MM.1S (cell line): ENCODE data around the gene IGF2BP3.

Experiments
- DNase-seq: peaks from one replicate; pipeline ENCODE4 v3.0.0-alpha.2; 2015
- H2AFZ ChIP-seq: fragments of 300-600 bp; sonication (generic); 2 replicates; pipeline ENCODE4 v1.6.0; 2016; ENCODE audit warnings: antibody characterized with exemption, low read length
- H3F3A ChIP-seq: fragments of 300-600 bp; sonication (generic); 2 replicates; pipeline ENCODE4 v1.6.1; 2016; ENCODE audit warnings: mild to moderate bottlenecking, antibody characterized with exemption, low read length, moderate library complexity, mixed read lengths; ENCODE audit not compliant: insufficient read depth
- H3K27ac ChIP-seq: fragments of 300-600 bp; sonication (generic); 2 replicates; pipeline ENCODE4 v1.5.1; 2016; ENCODE audit warnings: mild to moderate bottlenecking, low read length
- H3K27me3 ChIP-seq: fragments of 300-600 bp; sonication (generic); replicated peaks from 2 replicates; pipeline ENCODE4 v1.6.0; 2016; ENCODE audit warnings: low read length; ENCODE audit not compliant: insufficient read depth
- H3K36me3 ChIP-seq: fragments of 300-600 bp; sonication (generic); replicated peaks from 2 replicates; pipeline ENCODE4 v1.6.1; 2016; ENCODE audit warnings: mild to moderate bottlenecking, low read length, mixed read lengths; ENCODE audit not compliant: insufficient read depth
- H3K4me1 ChIP-seq: fragments of 300-600 bp; sonication (generic); 2 replicates; pipeline ENCODE4 v1.6.1; 2016; ENCODE audit warnings: low read length, mixed read lengths
- H3K4me2 ChIP-seq: fragments of 300-600 bp; sonication (generic); 2 replicates; pipeline ENCODE4 v1.6.0; 2016; ENCODE audit warnings: low read depth, low read length
- H3K4me3 ChIP-seq: fragments of 300-600 bp; sonication (generic); 2 replicates; pipeline ENCODE4 v1.5.1; 2016; ENCODE audit warnings: low read length, mixed read lengths
- H3K79me2 ChIP-seq: fragments of 300-600 bp; sonication (generic); 2 replicates; pipeline ENCODE4 v1.6.1; 2016; ENCODE audit warnings: mixed run types, low read length, mixed read lengths
- H3K9ac ChIP-seq: fragments of 300-600 bp; sonication (generic); 2 replicates; pipeline ENCODE4 v1.6.1; 2016; ENCODE audit warnings: low read length, mixed read lengths
- H3K9me2 ChIP-seq: fragments of 300-600 bp; sonication (generic); replicated peaks from 2 replicates; pipeline ENCODE4 v1.6.1; 2016; ENCODE audit warnings: mild to moderate bottlenecking, low read length, mixed read lengths; ENCODE audit not compliant: insufficient read depth
- H3K9me3 ChIP-seq: fragments of 300-600 bp; sonication (generic); replicated peaks from 2 replicates; pipeline ENCODE4 v1.6.1; 2016; ENCODE audit warnings: mild to moderate bottlenecking, low read length, mixed read lengths; ENCODE audit not compliant: insufficient read depth
- H4K20me1 ChIP-seq: fragments of 300-600 bp; sonication (generic); 2 replicates; pipeline ENCODE4 v1.6.1; 2016; ENCODE audit warnings: mild to moderate bottlenecking, low read length, moderate library complexity, mixed read lengths; ENCODE audit not compliant: insufficient read depth
- EZH2 ChIP-seq: fragments of 300-600 bp; sonication (generic); optimal IDR thresholded peaks from 2 replicates; pipeline ENCODE3; 2017; ENCODE audit warnings: low read depth, mild to moderate bottlenecking, antibody characterized with exemption, low read length, mixed read lengths
- EZH2phosphoT487 ChIP-seq: fragments of 300-600 bp; sonication (generic); IDR thresholded peaks from 2 replicates; pipeline ENCODE4 v1.6.1; 2018; ENCODE audit warnings: antibody characterized with exemption, low read length
- TF ChIP-seq, protein P1 (sequence below): fragments of 300-600 bp; sonication (generic); IDR thresholded peaks from 2 replicates; pipeline ENCODE4 v1.5.1; 2016; ENCODE audit warnings: antibody characterized with exemption, low read length, mixed read lengths

Gene IGF2BP3

DNA sequence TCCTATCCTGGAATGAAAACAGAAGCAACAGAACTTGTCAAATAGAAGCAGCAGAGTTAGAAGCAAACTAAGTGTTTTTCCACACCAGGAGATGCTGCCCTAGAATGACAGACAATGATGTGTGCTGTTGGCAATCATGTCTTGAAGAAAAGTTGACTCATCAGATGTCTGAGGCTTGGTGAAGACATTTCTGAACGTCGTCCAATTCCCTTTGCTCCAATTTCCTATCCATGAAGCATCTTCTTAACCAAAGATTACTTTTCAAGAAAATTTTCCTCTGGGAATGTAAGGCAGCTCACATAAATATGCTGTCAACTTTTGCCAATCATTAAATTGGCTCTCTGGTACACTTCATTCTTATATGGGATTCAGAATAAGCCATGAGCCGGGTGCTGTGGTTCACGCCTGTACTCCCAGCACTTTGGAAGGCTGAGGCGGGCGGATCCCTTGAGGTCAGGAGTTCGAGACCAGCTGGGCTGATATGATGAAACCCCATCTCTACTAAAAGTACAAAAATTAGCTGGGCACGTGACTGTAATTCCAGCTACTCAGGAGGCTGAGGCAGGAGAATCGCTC, 136.5 kb downstream of the IGF2BP3 start:
- no peaks in the 10 kb centered on the region for H3K79me2 ChIP-seq
- H3K4me2 ChIP-seq, result no peak overlapping the region
- no peaks in the 10 kb centered on the region for H3K36me3 ChIP-seq
- no peaks in the 10 kb centered on the region for H4K20me1 ChIP-seq
- H3K9me2 ChIP-seq, result no peaks in the 10 kb centered on the region
- no peak overlapping the region for H2AFZ ChIP-seq
- H3K4me1 ChIP-seq, result no peaks in the 10 kb centered on the region
- TF ChIP-seq, protein P1, sequence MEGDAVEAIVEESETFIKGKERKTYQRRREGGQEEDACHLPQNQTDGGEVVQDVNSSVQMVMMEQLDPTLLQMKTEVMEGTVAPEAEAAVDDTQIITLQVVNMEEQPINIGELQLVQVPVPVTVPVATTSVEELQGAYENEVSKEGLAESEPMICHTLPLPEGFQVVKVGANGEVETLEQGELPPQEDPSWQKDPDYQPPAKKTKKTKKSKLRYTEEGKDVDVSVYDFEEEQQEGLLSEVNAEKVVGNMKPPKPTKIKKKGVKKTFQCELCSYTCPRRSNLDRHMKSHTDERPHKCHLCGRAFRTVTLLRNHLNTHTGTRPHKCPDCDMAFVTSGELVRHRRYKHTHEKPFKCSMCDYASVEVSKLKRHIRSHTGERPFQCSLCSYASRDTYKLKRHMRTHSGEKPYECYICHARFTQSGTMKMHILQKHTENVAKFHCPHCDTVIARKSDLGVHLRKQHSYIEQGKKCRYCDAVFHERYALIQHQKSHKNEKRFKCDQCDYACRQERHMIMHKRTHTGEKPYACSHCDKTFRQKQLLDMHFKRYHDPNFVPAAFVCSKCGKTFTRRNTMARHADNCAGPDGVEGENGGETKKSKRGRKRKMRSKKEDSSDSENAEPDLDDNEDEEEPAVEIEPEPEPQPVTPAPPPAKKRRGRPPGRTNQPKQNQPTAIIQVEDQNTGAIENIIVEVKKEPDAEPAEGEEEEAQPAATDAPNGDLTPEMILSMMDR, result no peak
- TF ChIP-seq EZH2phosphoT487, result no peak
- TF ChIP-seq EZH2, result no peak
- H3K9me3 ChIP-seq, result no peaks in the 10 kb centered on the region
- no peak overlapping the region for H3K4me3 ChIP-seq
- no peak overlapping the region for H3K9ac ChIP-seq
- H3K27ac ChIP-seq, result no peak overlapping the region
- no peaks in the 10 kb centered on the region for H3F3A ChIP-seq
- no peaks in the 10 kb centered on the region for H3K27me3 ChIP-seq
- no peak for DNase-seq

DNA sequence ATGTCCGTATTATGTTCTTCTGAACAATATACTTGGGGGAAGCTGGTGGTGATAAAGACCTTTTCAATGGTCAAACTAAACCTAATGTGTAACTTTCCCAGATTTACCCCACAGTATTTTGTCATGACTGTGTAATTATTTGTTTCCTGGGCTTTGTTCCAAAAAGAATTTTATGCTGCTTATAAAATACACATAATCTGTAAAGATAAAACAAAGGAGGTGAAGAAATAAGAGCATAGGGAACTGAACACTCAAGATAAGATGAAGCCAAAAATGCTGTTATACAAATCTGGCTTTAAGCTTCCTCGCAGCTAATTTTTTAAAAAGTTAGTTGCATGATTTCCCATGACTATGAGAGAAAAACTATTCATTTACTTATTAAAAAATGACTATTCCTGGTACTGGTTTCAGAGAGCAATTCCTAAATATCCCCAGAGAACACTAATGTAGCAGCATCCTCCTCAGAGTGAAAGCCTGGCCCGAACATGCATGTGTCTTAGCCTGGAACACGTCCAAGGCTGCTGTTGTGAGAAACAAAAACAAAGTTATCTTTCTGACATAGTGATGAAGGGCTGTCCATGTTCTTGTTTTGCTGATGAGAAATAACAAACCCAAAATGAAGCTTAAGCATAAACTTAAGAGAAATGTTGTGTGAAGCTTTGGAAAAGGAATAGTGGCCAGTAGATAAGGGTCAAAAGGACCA, 137.2 kb downstream of the IGF2BP3 start:
- no peaks in the 10 kb centered on the region for H3K9me3 ChIP-seq
- TF ChIP-seq EZH2phosphoT487, result no peak
- TF ChIP-seq, protein P1, result no peak
- no peak for TF ChIP-seq EZH2
- no peak for DNase-seq
- H3K36me3 ChIP-seq, result no peaks in the 10 kb centered on the region
- no peaks in the 10 kb centered on the region for H3K4me1 ChIP-seq
- no peak overlapping the region for H3K4me3 ChIP-seq
- H3K9me2 ChIP-seq, result no peaks in the 10 kb centered on the region
- no peak overlapping the region for H3K9ac ChIP-seq
- no peak overlapping the region for H3K27ac ChIP-seq
- no peak overlapping the region for H2AFZ ChIP-seq
- H4K20me1 ChIP-seq, result no peaks in the 10 kb centered on the region
- no peaks in the 10 kb centered on the region for H3F3A ChIP-seq
- no peaks in the 10 kb centered on the region for H3K27me3 ChIP-seq
- H3K4me2 ChIP-seq, result no peak overlapping the region
- H3K79me2 ChIP-seq, result no peaks in the 10 kb centered on the region

DNA sequence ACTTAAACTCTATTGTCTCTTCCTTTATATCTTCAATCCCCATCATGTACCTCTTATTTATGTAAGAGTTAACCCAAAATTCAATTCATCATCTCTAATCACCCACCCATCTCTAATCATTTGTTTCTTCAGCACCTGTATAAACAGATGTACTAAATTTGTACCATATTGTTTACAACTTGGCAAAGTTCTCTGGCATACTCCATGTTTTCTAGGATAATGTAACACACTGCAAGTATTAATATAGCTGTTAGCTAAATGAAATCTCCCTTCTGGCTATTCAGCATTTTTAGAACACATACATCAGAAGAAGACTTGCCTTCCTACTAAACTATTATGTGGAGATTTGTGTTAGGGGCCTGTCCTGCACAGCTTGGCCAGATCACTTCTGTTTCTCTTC, 138.1 kb downstream of the IGF2BP3 start:
- no peak overlapping the region for H3K27ac ChIP-seq
- no peak overlapping the region for H3K4me3 ChIP-seq
- H3K4me2 ChIP-seq, result no peak overlapping the region
- no peaks in the 10 kb centered on the region for H3K9me2 ChIP-seq
- no peak for DNase-seq
- H3K9me3 ChIP-seq, result no peaks in the 10 kb centered on the region
- H3K9ac ChIP-seq, result no peak overlapping the region
- no peaks in the 10 kb centered on the region for H3F3A ChIP-seq
- no peak overlapping the region for H2AFZ ChIP-seq
- no peaks in the 10 kb centered on the region for H3K4me1 ChIP-seq
- H3K79me2 ChIP-seq, result no peaks in the 10 kb centered on the region
- H3K27me3 ChIP-seq, result no peaks in the 10 kb centered on the region
- no peak for TF ChIP-seq EZH2phosphoT487
- TF ChIP-seq, protein P1, result no peak
- TF ChIP-seq EZH2, result no peak
- H3K36me3 ChIP-seq, result no peaks in the 10 kb centered on the region
- H4K20me1 ChIP-seq, result no peaks in the 10 kb centered on the region
